GM23338 (cell line): ENCODE data around the gene NRG3. TPM values are rescaled to one million over a fixed set of nuclear protein-coding genes. Genes with fewer than 3 reads are reported as not detected.

ENCODE experiments used
- ATAC-seq: fragments of 200-7000 bp; cut with Tn5 transposase; 3 replicates; pipeline ENCODE4 v1.9.1; 2020
- DNase-seq: peaks from one replicate; pipeline ENCODE4 v3.0.0-alpha.2; 2015; ENCODE audit warnings: low spot score
- H2AFZ ChIP-seq: fragments of 200-600 bp; sonication (generic); 2 replicates; pipeline ENCODE4 v1.8.0; 2016; ENCODE audit warnings: antibody characterized with exemption, mild to moderate bottlenecking, moderate library complexity
- H3F3A ChIP-seq: fragments of 200-600 bp; sonication (generic); replicated peaks from 2 replicates; pipeline ENCODE4 v1.8.0; 2017; ENCODE audit warnings: antibody characterized with exemption, mixed run types, low read depth
- H3K27ac ChIP-seq: fragments of 200-600 bp; sonication (generic); 2 replicates; pipeline ENCODE4 v1.6.1; 2016; ENCODE audit warnings: low read depth
- H3K27me3 ChIP-seq: fragments of 200-600 bp; sonication (generic); 2 replicates; pipeline ENCODE4 v1.8.0; 2016; ENCODE audit warnings: mild to moderate bottlenecking, mixed run types, moderate library complexity; ENCODE audit not compliant: insufficient read depth
- H3K36me3 ChIP-seq: fragments of 200-600 bp; sonication (generic); 2 replicates; pipeline ENCODE4 v1.8.0; 2016; ENCODE audit warnings: mild to moderate bottlenecking; ENCODE audit not compliant: insufficient read depth
- H3K4me1 ChIP-seq: fragments of 200-600 bp; sonication (generic); 2 replicates; pipeline ENCODE4 v1.8.0; 2016; ENCODE audit warnings: mild to moderate bottlenecking, moderate library complexity; ENCODE audit not compliant: insufficient read depth
- H3K4me2 ChIP-seq: fragments of 200-600 bp; sonication (generic); 2 replicates; pipeline ENCODE4 v1.7.1; 2017; ENCODE audit warnings: mixed run types
- H3K4me3 ChIP-seq: fragments of 200-600 bp; sonication (generic); 2 replicates; pipeline ENCODE4 v1.6.1; 2016; ENCODE audit warnings: mixed run types
- H3K79me2 ChIP-seq: fragments of 200-600 bp; sonication (generic); replicated peaks from 2 replicates; pipeline ENCODE4 v1.8.0; 2017; ENCODE audit warnings: mild to moderate bottlenecking; ENCODE audit not compliant: insufficient read depth
- H3K9me2 ChIP-seq: fragments of 200-600 bp; sonication (generic); 2 replicates; pipeline ENCODE4 v1.8.0; 2017; ENCODE audit not compliant: insufficient read depth
- H4K20me1 ChIP-seq: fragments of 200-600 bp; sonication (generic); replicated peaks from 2 replicates; pipeline ENCODE4 v1.8.0; 2017; ENCODE audit warnings: mild to moderate bottlenecking; ENCODE audit not compliant: insufficient read depth
- H3K27ac Mint-ChIP-seq: 2 replicates; pipeline ENCODE4 v1.8.0; 2020; ENCODE audit warnings: inconsistent platforms, mild to moderate bottlenecking, moderate library complexity, mixed read lengths
- H3K27me3 Mint-ChIP-seq: 3 replicates; pipeline ENCODE4 v1.8.0; 2022; ENCODE audit warnings: low read depth, mild to moderate bottlenecking, moderate library complexity, mixed read lengths, inconsistent platforms; ENCODE audit not compliant: insufficient read depth, poor library complexity
- H3K36me3 Mint-ChIP-seq: 3 replicates; pipeline ENCODE4 v1.8.0; 2021; ENCODE audit warnings: low read depth, mild to moderate bottlenecking, inconsistent platforms, moderate library complexity, mixed read lengths
- H3K4me1 Mint-ChIP-seq: 3 replicates; pipeline ENCODE4 v1.8.0; 2020; ENCODE audit warnings: mild to moderate bottlenecking, inconsistent platforms, mixed read lengths
- H3K4me3 Mint-ChIP-seq: 3 replicates; pipeline ENCODE4 v1.8.0; 2021; ENCODE audit warnings: moderate library complexity, mild to moderate bottlenecking, inconsistent platforms, mixed read lengths
- H3K9me3 Mint-ChIP-seq: 3 replicates; pipeline ENCODE4 v1.8.0; 2020; ENCODE audit warnings: moderate library complexity, mild to moderate bottlenecking, inconsistent platforms, mixed read lengths
- CREB1 ChIP-seq: fragments of 250-450 bp; sonication (Bioruptor Pico); IDR thresholded peaks from 2 replicates; pipeline ENCODE4 v1.5.0; 2020; ENCODE audit warnings: low read depth, mild to moderate bottlenecking, moderate library complexity
- EZH2 ChIP-seq: fragments of 200-600 bp; sonication (generic); IDR thresholded peaks from one replicate; pipeline ENCODE4 v1.8.0; 2017; ENCODE audit warnings: antibody characterized with exemption, mild to moderate bottlenecking, low read depth; ENCODE audit not compliant: unreplicated experiment
- JUNB ChIP-seq: IDR thresholded peaks from one replicate; pipeline ENCODE4 v1.6.1; 2016; ENCODE audit warnings: antibody characterized with exemption; ENCODE audit not compliant: unreplicated experiment
- STAT1 ChIP-seq: IDR thresholded peaks from one replicate; pipeline ENCODE4 v1.6.1; 2016; ENCODE audit warnings: antibody characterized with exemption; ENCODE audit not compliant: unreplicated experiment
- ZNF114 ChIP-seq: fragments of 250-450 bp; sonication (Bioruptor Pico); IDR thresholded peaks from 2 replicates; pipeline ENCODE4 v1.5.0; 2020; ENCODE audit warnings: mild to moderate bottlenecking, moderate library complexity
- polyA plus RNA-seq: library from polyadenylated mRNA; unstranded; fragments of >200 nt; fragmentation: Nextera tagmentation; extraction: Ambion mirVana; gene quantifications from 2 replicates; pipeline ENCODE4 v1.2.1, GENCODE V29; 2016
- total RNA-seq: library from RNA; depleted of rRNA; stranded (reverse); fragments of >200 nt; shearing (Covaris generic); gene quantifications from 2 replicates; pipeline ENCODE4 v1.2.3, GENCODE V29; 2014
- TF ChIP-seq, protein P1 (sequence below): fragments of 250-450 bp; sonication (Bioruptor Pico); IDR thresholded peaks from 2 replicates; pipeline ENCODE4 v1.5.0; 2020; ENCODE audit warnings: mild to moderate bottlenecking, moderate library complexity

NRG3 gene
- total and polyA plus RNA-seq, 2 experiments from 2014 or later = 1.9 to 3.9 TPM

DNA sequence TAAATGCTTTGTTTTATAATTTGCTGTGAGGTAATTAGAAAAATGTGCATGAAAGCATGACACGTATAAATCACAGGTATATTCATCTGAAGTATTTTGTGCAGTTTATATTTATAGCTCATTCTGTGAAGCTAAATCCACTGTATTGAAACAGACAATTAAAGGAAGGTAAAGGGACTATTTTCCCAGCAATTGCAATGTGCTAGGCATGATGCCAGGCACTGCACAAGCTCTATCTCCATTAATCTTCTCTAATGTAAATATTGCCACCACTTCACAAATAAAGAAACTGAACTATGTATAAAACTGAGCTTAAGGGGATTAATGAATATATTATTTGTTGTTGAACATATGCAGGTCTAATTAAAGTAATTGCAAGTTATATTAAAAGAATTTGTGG is 1012.5 kb downstream of the NRG3 start (continued):
- TF ChIP-seq, protein P1, sequence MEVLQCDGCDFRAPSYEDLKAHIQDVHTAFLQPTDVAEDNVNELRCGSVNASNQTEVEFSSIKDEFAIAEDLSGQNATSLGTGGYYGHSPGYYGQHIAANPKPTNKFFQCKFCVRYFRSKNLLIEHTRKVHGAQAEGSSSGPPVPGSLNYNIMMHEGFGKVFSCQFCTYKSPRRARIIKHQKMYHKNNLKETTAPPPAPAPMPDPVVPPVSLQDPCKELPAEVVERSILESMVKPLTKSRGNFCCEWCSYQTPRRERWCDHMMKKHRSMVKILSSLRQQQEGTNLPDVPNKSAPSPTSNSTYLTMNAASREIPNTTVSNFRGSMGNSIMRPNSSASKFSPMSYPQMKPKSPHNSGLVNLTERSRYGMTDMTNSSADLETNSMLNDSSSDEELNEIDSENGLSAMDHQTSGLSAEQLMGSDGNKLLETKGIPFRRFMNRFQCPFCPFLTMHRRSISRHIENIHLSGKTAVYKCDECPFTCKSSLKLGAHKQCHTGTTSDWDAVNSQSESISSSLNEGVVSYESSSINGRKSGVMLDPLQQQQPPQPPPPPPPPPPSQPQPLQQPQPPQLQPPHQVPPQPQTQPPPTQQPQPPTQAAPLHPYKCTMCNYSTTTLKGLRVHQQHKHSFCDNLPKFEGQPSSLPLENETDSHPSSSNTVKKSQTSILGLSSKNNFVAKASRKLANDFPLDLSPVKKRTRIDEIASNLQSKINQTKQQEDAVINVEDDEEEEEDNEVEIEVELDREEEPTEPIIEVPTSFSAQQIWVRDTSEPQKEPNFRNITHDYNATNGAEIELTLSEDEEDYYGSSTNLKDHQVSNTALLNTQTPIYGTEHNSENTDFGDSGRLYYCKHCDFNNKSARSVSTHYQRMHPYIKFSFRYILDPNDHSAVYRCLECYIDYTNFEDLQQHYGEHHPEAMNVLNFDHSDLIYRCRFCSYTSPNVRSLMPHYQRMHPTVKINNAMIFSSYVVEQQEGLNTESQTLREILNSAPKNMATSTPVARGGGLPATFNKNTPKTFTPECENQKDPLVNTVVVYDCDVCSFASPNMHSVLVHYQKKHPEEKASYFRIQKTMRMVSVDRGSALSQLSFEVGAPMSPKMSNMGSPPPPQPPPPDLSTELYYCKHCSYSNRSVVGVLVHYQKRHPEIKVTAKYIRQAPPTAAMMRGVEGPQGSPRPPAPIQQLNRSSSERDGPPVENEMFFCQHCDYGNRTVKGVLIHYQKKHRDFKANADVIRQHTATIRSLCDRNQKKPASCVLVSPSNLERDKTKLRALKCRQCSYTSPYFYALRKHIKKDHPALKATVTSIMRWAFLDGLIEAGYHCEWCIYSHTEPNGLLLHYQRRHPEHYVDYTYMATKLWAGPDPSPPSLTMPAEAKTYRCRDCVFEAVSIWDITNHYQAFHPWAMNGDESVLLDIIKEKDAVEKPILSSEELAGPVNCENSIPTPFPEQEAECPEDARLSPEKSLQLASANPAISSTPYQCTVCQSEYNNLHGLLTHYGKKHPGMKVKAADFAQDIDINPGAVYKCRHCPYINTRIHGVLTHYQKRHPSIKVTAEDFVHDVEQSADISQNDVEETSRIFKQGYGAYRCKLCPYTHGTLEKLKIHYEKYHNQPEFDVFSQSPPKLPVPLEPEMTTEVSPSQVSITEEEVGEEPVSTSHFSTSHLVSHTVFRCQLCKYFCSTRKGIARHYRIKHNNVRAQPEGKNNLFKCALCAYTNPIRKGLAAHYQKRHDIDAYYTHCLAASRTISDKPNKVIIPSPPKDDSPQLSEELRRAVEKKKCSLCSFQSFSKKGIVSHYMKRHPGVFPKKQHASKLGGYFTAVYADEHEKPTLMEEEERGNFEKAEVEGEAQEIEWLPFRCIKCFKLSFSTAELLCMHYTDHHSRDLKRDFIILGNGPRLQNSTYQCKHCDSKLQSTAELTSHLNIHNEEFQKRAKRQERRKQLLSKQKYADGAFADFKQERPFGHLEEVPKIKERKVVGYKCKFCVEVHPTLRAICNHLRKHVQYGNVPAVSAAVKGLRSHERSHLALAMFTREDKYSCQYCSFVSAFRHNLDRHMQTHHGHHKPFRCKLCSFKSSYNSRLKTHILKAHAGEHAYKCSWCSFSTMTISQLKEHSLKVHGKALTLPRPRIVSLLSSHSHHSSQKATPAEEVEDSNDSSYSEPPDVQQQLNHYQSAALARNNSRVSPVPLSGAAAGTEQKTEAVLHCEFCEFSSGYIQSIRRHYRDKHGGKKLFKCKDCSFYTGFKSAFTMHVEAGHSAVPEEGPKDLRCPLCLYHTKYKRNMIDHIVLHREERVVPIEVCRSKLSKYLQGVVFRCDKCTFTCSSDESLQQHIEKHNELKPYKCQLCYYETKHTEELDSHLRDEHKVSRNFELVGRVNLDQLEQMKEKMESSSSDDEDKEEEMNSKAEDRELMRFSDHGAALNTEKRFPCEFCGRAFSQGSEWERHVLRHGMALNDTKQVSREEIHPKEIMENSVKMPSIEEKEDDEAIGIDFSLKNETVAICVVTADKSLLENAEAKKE (CRISPR knock-in tag) = no peak
- TF ChIP-seq EZH2 = no peak
- TF ChIP-seq JUNB = no peak

DNA sequence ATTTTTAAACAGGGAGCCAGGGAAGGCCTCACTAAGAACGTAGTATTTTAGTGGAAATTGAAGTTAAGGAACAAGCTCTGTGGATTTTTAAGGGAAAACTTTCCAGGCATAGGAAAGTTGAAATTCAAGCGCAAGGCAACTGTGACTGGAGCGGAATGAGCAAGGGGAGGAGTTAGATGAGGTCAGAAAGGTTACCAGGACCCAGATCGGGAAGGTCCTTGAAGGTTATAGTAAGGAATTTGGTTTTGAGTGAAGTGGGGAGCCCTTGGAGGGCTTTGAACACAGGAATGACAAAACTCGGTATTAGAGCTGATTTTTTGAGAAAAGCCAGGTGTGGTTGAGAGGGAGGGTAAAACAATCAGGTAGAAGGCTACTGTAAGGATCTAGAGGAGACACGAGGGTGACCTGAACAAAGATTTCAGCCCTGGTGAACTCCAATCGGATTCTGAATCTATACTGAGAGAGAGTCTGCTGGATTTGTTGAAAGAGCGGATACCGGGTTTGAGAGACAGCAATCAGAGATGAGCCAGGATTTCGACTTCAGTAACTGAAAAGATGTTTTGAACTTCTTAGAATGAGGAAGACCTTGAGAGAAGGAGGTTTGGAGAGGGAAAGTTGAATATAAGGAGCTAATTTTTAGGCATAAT is 1013.9 kb downstream of the NRG3 start:
- Mint-ChIP-seq H3K27me3 (peaks cover 4% of the 10 kb centered on the region), H3K27ac (peak overlapping the region; percentile 94), H3K4me3 (peak overlapping the region; percentile 61), H3K4me1 (peaks cover 20% of the 10 kb centered on the region), H3K9me3 (no peaks in the 10 kb centered on the region), H3K36me3 (no peaks in the 10 kb centered on the region)
- H3K4me3 ChIP-seq = peak overlapping the region; percentile 30
- peak overlapping the region; percentile 52 for H3K4me2 ChIP-seq
- peaks cover 16% of the 10 kb centered on the region for H3K4me1 ChIP-seq
- peak overlapping the region; percentile 25; the same call in 1 of the 2 replicates for H2AFZ ChIP-seq
- no peaks in the 10 kb centered on the region for H3K9me2 ChIP-seq
- H3K79me2 ChIP-seq = no peaks in the 10 kb centered on the region
- no peaks in the 10 kb centered on the region for H3K36me3 ChIP-seq
- TF ChIP-seq STAT1 (no peak), CREB1 (CRISPR knock-in tag) (peak; percentile 65), ZNF114 (no peak)
- DNase-seq = peak; percentile 85
- H3K27me3 ChIP-seq = no peaks in the 10 kb centered on the region
- peak overlapping the region; percentile 27; the same call in 1 of the 2 replicates for H3K27ac ChIP-seq
- no peaks in the 10 kb centered on the region for H3F3A ChIP-seq
- ATAC-seq = peak; percentile 97
- H4K20me1 ChIP-seq = no peaks in the 10 kb centered on the region
